OCI-M1 (cell line): ENCODE results near the gene CSF3.
A peak's percentile ranks its signal among the peaks of the same experiment; 100 is the strongest.

Source experiments
- DNase-seq: peaks from one replicate; lab custom pipeline; 2025; lab: John Stamatoyannopoulos, UW

CSF3 gene

GRCh38 chr17:40015005-40015997 is at the start of gene CSF3:
TSS of gene CSF3 (plus strand) at chr17:40015440. CDS start at chr17:40015475, 35 bp downstream.
- no peak for DNase-seq

GRCh38 chr17:39966771-39967170 is 48.5 kb upstream of the CSF3 start:
- DNase-seq, result no peak

GRCh38 chr17:39968761-39969160 is 46.5 kb upstream of the CSF3 start:
- no peak for DNase-seq

- DNase-seq, result no peak
These were observed 45.9 kb upstream of the CSF3 start for GRCh38 chr17:39969375-39969774.

GRCh38 chr17:39970157-39970692 is 45.0 kb upstream of the CSF3 start:
- DNase-seq, result no peak

- DNase-seq, result peak; percentile 31
These were observed 44.1 kb upstream of the CSF3 start for GRCh38 chr17:39971076-39971603.

GRCh38 chr17:39972271-39972670 is 43.0 kb upstream of the CSF3 start:
- peak; percentile 78 for DNase-seq

GRCh38 chr17:39973496-39973895 is 41.7 kb upstream of the CSF3 start:
- DNase-seq, result no peak

- DNase-seq, result no peak
These were observed 40.8 kb upstream of the CSF3 start for GRCh38 chr17:39974433-39974832.

GRCh38 chr17:39975801-39976200 is 39.4 kb upstream of the CSF3 start:
- no peak for DNase-seq

GRCh38 chr17:39979016-39979670 is 36.1 kb upstream of the CSF3 start:
- peak; percentile 40 for DNase-seq

- peak; percentile 87 for DNase-seq
These were observed 35.3 kb upstream of the CSF3 start for GRCh38 chr17:39979893-39980350.

- DNase-seq, result peak; percentile 99
These were observed 34.7 kb upstream of the CSF3 start, which contains the start of gene PSMD3 for GRCh38 chr17:39980351-39981206. TSS of gene PSMD3 (plus strand) at chr17:39980807. CDS start at chr17:39980971, 164 bp downstream.

GRCh38 chr17:39981207-39981741 is 34.0 kb upstream of the CSF3 start:
- DNase-seq, result peak; percentile 40

GRCh38 chr17:39981766-39982375 is 33.4 kb upstream of the CSF3 start:
- no peak for DNase-seq

GRCh38 chr17:39988206-39988810 is 26.9 kb upstream of the CSF3 start:
- DNase-seq, result no peak

- DNase-seq, result no peak
These were observed 20.8 kb upstream of the CSF3 start for GRCh38 chr17:39994448-39994847.

- DNase-seq, result no peak
These were observed 19.8 kb upstream of the CSF3 start for GRCh38 chr17:39995438-39995837.

GRCh38 chr17:39996162-39996561 is 19.1 kb upstream of the CSF3 start:
- DNase-seq, result no peak

GRCh38 chr17:39996800-39997199 is 18.4 kb upstream of the CSF3 start:
- no peak for DNase-seq
